Renal pelvis (tissue), 4 donors: ENCODE data around the gene HPD. TPM values are rescaled to one million over a fixed set of nuclear protein-coding genes. Genes with fewer than 3 reads are reported as not detected.
"Not testable (repeated sequence)": the region's sequence is repeated elsewhere in the genome, so short reads cannot be mapped to it uniquely, and the experiment has no call there.

Source experiments
- DNase-seq: peaks from one replicate; pipeline ENCODE4 v3.0.0-alpha.2; 2013
- polyA plus RNA-seq, 3 donors: library from polyadenylated mRNA; unstranded; fragments of 120-200 nt; gene quantifications; one replicate each; pipeline ENCODE4 v1.2.1, GENCODE V29; 2013; ENCODE audit not compliant: insufficient read length in 3 of 3

The HPD gene
- polyA plus RNA-seq, 3 donors = 3.2 to 5.0 (median 4.4) TPM

GRCh38 chr12:121799842-121800693, 58.6 kb downstream of the HPD start:
- DNase-seq = no peak

GRCh38 chr12:121799156-121799841, 59.4 kb downstream of the HPD start:
- no peak for DNase-seq

GRCh38 chr12:121798787-121799155, 59.9 kb downstream of the HPD start:
- no peak for DNase-seq

- no peak for DNase-seq
These were observed 60.5 kb downstream of the HPD start for GRCh38 chr12:121797937-121798786.

- peak; percentile 85 for DNase-seq
These were observed 61.6 kb downstream of the HPD start for GRCh38 chr12:121796855-121797751.

- peak; percentile 87 for DNase-seq
These were observed 63.4 kb downstream of the HPD start for GRCh38 chr12:121795034-121795968.

GRCh38 chr12:121794534-121795033, 64.1 kb downstream of the HPD start:
- no peak for DNase-seq

GRCh38 chr12:121793838-121794533, 64.7 kb downstream of the HPD start:
- DNase-seq = peak; percentile 85

- no peak for DNase-seq
These were observed 65.2 kb downstream of the HPD start, which contains the start of gene RHOF for GRCh38 chr12:121793440-121793837. Gene RHOF, minus strand, starts transcription at chr12:121793688. Its CDS starts 55 bp downstream, at chr12:121793633.

- DNase-seq = no peak
These were observed 65.8 kb downstream of the HPD start for GRCh38 chr12:121792607-121793439.

GRCh38 chr12:121791671-121792551, 66.7 kb downstream of the HPD start:
- no peak for DNase-seq

GRCh38 chr12:121790785-121791184, 67.9 kb downstream of the HPD start:
- DNase-seq = not testable (repeated sequence)

GRCh38 chr12:121789800-121790728, 68.6 kb downstream of the HPD start:
- DNase-seq = no peak
